Mucosa of rectum (tissue), 2 donors: Measurements from ENCODE around the gene TRIM28.

Experiments used
- H3K27ac ChIP-seq, 2 donors: one replicate each; pipeline ENCODE4 v1.7.0; 2013; ENCODE audit warnings: inconsistent platforms in 2 of 2, low read depth in 2 of 2, low read length in 2 of 2
- H3K27me3 ChIP-seq, 2 donors: one replicate each; pipeline ENCODE4 v1.7.0; 2013; ENCODE audit warnings: low read length in 2 of 2; ENCODE audit not compliant: control insufficient read depth in 2 of 2, insufficient read depth in 2 of 2
- H3K36me3 ChIP-seq, 2 donors: one replicate each; pipeline ENCODE4 v1.7.0; 2013; ENCODE audit warnings: low read length in 2 of 2; ENCODE audit not compliant: control insufficient read depth in 2 of 2, insufficient read depth in 2 of 2
- H3K4me1 ChIP-seq, 2 donors: one replicate each; pipeline ENCODE4 v1.7.0; 2013; ENCODE audit warnings: low read length in 2 of 2, mild to moderate bottlenecking in 1 of 2; ENCODE audit not compliant: control insufficient read depth in 2 of 2, insufficient read depth in 2 of 2
- H3K4me3 ChIP-seq, 2 donors: one replicate each; pipeline ENCODE4 v1.7.0; 2013; ENCODE audit warnings: low read length in 2 of 2
- H3K9ac ChIP-seq, 2 donors: one replicate each; pipeline ENCODE4 v1.7.0; 2013; ENCODE audit warnings: low read length in 2 of 2, low read depth in 1 of 2, mild to moderate bottlenecking in 1 of 2
- H3K9me3 ChIP-seq, 2 donors: one replicate each; pipeline ENCODE4 v1.7.0; 2013; ENCODE audit warnings: low read length in 2 of 2; ENCODE audit not compliant: control insufficient read depth in 2 of 2
- donor health status: healthy.
- donor health status: Normal muscosa, but diverticular disease.

TRIM28 gene

GRCh38 chr19:58555920-58556621 is 12.2 kb downstream of the TRIM28 start:
- Histone ChIP-seq H3K4me1 (peaks cover 41% of the 10 kb centered on the region in 2 donors), H3K27ac (peak overlapping the region in 1 of 2 donors; percentile 97), H3K36me3 (peaks cover 28% of the 10 kb centered on the region in 2 donors), H3K4me3 (peak overlapping the region in 1 of 2 donors; percentile 31), H3K9me3 (no peaks in the 10 kb centered on the region), H3K27me3 (no peaks in the 10 kb centered on the region), H3K9ac (no peak overlapping the region)

DNA sequence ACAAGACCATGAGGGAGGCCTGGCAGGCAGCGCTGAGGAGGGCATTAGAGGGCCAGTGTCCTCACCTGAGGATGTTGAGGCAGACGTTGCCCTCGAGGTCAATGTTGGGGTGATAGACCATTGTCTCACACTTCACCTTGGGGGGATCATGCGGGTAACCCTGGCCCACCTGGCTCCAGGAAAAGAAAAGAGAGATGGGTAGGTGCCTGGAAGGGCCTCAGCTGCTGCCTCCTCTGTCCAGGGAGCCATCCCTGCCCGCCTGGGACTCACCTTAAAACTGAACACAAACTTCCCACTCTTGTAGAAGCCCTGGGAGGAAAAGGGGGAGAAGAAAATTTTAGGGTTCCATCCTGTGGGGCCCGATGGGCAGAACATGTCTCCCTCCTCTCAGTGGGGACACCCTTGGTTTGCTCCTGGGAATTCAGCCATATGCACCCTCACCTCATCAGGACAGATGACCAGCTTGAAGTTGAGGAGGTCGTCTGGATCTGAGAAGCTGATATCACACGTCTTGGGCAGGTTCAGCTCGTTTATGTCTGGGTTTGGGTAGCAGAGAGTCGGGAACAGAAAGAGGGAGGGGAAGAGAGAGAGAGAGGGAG is 12.9 kb downstream of the TRIM28 start:
- Histone ChIP-seq H3K36me3 (peaks cover 21 to 22% of the 10 kb centered on the region in 2 donors), H3K4me3 (peak overlapping the region; percentile 81 to 93), H3K27ac (peak overlapping the region in 1 of 2 donors; percentile 100), H3K27me3 (no peaks in the 10 kb centered on the region), H3K4me1 (peaks cover 41 to 42% of the 10 kb centered on the region in 2 donors), H3K9ac (peak overlapping the region; percentile 88 to 94), H3K9me3 (no peaks in the 10 kb centered on the region)

- Histone ChIP-seq H3K4me1 (peaks cover 48 to 49% of the 10 kb centered on the region in 2 donors), H3K4me3 (peak overlapping the region; percentile 81 to 93), H3K27me3 (no peaks in the 10 kb centered on the region), H3K9me3 (no peaks in the 10 kb centered on the region), H3K36me3 (peaks cover 14 to 16% of the 10 kb centered on the region in 2 donors), H3K9ac (peak overlapping the region; percentile 88 to 94), H3K27ac (peak overlapping the region; percentile 91 to 100)
Observed at GRCh38 chr19:58557221-58558065, 13.6 kb downstream of the TRIM28 start.

- H3K9me3 ChIP-seq: no peaks in the 10 kb centered on the region
- peak within 1 kb of the TSS; percentile 99 to 100 for H3K27ac ChIP-seq
- H3K4me1 ChIP-seq: peaks cover 55 to 56% of the 10 kb centered on the region in 2 donors
- peaks cover 8 to 10% of the 10 kb centered on the region in 2 donors for H3K36me3 ChIP-seq
- H3K9ac ChIP-seq: peak within 1 kb of the TSS; percentile 88 to 95
- peak within 1 kb of the TSS; percentile 81 to 98 for H3K4me3 ChIP-seq
- no peaks in the 10 kb centered on the region for H3K27me3 ChIP-seq
Observed at GRCh38 chr19:58558066-58558622, 14.3 kb downstream of the TRIM28 start, which contains the start of gene UBE2M. Gene UBE2M, minus strand, starts transcription at chr19:58558611. Its CDS starts 230 bp downstream, at chr19:58558381.

- Histone ChIP-seq H3K27me3 (no peaks in the 10 kb centered on the region), H3K4me1 (peaks cover 56 to 58% of the 10 kb centered on the region in 2 donors), H3K27ac (peak overlapping the region; percentile 99 to 100), H3K9ac (peak overlapping the region; percentile 88 to 95), H3K4me3 (peak overlapping the region; percentile 81 to 98), H3K9me3 (no peaks in the 10 kb centered on the region), H3K36me3 (peaks cover 8 to 10% of the 10 kb centered on the region in 2 donors)
Observed at GRCh38 chr19:58558623-58559274, 14.9 kb downstream of the TRIM28 start.

DNA sequence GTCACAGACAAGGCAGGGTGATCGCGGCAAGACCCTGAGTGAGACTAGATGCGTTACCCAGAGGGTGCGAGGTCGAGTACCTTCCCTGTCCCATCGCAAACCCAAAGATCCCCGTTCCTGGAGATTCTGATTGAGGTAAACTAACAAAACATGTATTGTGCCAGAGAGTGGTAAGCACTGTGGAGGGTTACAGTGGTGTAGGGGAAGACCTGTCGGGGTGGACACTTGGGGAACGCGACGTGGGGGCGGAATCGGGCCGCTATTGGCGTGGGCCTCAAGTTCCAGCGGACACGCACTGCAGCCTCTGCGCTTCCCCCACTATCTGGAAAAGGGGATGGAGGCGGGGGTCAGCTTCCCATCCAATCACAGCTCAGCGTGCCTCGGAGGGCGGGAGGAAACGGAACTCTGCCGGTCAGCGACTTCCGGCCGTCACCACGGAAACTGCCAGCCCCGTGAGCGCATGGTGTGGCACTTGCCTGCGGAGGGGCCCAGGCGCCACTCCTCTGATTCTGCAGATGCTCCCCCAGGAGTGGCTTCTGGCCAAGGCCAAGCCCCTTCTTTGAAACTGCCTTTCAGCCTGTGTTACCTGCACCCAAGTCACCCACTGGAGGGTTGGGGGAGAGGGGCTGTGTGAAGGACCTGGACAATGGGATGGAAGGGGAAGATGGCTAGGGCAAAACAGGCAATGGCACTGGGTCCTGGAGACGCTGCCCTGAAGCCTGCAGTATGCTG is 15.6 kb downstream of the TRIM28 start:
- peaks cover 49 to 51% of the 10 kb centered on the region in 2 donors for H3K4me1 ChIP-seq
- peak overlapping the region; percentile 81 to 98 for H3K4me3 ChIP-seq
- H3K27me3 ChIP-seq: no peaks in the 10 kb centered on the region
- H3K9ac ChIP-seq: peak overlapping the region; percentile 88 to 95
- H3K9me3 ChIP-seq: no peaks in the 10 kb centered on the region
- peak overlapping the region; percentile 99 to 100 for H3K27ac ChIP-seq
- peaks cover 8 to 10% of the 10 kb centered on the region in 2 donors for H3K36me3 ChIP-seq

- H3K27ac ChIP-seq: peak overlapping the region; percentile 99 to 100
- H3K27me3 ChIP-seq: no peaks in the 10 kb centered on the region
- H3K4me1 ChIP-seq: peaks cover 45 to 49% of the 10 kb centered on the region in 2 donors
- peaks cover 8 to 10% of the 10 kb centered on the region in 2 donors for H3K36me3 ChIP-seq
- peak overlapping the region; percentile 81 to 98 for H3K4me3 ChIP-seq
- H3K9ac ChIP-seq: peak overlapping the region; percentile 88 to 95
- H3K9me3 ChIP-seq: no peaks in the 10 kb centered on the region
Observed at GRCh38 chr19:58560007-58560887, 16.4 kb downstream of the TRIM28 start.

- Histone ChIP-seq H3K36me3 (peaks cover 8 to 9% of the 10 kb centered on the region in 2 donors), H3K27ac (no peak overlapping the region), H3K4me3 (no peak overlapping the region), H3K27me3 (no peaks in the 10 kb centered on the region), H3K9me3 (no peaks in the 10 kb centered on the region), H3K9ac (no peak overlapping the region), H3K4me1 (peaks cover 41 to 44% of the 10 kb centered on the region in 2 donors)
Observed at GRCh38 chr19:58560921-58561320, 17.1 kb downstream of the TRIM28 start.
